Measurements from ENCODE around the gene PLIN3.
"Not testable (repeated sequence)": the region's sequence is repeated elsewhere in the genome, so short reads cannot be mapped to it uniquely, and the experiment has no call there.

PLIN3 gene

DNA sequence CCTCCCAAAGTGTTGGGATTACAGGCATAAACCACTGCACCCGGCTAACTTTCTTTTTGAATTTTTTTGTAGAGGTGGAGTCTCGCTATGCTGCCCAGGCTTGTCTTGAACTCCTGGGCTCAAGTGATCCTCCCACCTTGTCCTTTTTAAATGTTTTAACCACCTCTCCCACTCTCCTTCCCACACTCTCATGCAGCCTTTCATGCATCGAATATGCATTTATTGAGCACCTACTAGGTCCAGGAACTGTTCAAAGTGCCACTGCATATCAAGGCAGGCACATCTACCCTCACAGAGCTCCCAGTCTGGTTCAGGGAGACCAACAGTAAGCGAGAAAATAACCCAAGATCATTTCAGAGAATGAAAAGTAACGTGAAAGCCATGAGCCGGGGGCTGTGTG lies 37.1 kb downstream of the PLIN3 start:
- Histone ChIP-seq H3K79me2 (ENCODE audit: control insufficient read depth, low read length) (peaks cover 70% of the 10 kb centered on the region), H3K27ac (ENCODE audit: low read depth, low read length) (peak overlapping the region; percentile 77)

DNA sequence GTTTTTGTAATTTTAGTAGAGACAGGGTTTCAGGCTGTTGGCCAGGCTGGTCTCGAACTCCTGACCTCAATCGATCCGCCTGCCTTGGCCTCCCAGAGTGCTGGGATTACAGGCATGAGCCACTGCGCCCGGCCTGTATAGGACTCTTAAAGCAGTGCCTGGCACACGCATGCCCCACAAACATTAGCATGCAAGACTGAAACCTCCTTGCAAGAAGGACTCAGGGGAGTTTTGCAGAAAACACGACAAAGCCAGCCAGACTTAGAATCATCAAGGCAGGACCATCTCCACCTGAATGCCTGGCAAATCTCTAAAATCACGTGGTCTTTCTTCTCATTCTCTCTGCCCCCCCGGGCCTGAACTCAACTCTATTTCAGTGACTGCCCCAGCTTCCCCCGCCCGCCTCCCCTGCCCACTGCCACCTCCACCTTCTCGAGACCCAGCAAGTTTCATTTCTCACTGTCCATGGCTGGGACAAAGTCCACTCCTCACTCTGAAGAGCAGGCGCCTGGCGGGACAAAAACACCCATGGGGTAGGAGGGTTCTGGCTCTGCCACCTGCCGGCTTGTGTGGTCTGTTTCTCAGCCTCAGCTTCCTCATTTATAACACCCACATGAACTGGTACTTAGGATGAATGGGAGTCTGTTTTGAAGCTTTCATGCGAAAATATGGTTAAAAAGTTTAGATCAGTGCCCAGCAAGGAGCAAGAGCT lies 38.3 kb downstream of the PLIN3 start:
- TF ChIP-seq, protein P1, sequence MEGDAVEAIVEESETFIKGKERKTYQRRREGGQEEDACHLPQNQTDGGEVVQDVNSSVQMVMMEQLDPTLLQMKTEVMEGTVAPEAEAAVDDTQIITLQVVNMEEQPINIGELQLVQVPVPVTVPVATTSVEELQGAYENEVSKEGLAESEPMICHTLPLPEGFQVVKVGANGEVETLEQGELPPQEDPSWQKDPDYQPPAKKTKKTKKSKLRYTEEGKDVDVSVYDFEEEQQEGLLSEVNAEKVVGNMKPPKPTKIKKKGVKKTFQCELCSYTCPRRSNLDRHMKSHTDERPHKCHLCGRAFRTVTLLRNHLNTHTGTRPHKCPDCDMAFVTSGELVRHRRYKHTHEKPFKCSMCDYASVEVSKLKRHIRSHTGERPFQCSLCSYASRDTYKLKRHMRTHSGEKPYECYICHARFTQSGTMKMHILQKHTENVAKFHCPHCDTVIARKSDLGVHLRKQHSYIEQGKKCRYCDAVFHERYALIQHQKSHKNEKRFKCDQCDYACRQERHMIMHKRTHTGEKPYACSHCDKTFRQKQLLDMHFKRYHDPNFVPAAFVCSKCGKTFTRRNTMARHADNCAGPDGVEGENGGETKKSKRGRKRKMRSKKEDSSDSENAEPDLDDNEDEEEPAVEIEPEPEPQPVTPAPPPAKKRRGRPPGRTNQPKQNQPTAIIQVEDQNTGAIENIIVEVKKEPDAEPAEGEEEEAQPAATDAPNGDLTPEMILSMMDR (IDR thresholded peaks at IDR 0.05; ENCODE audit: low read depth, low read length, poor library complexity, severe bottlenecking), result peak; percentile 55
- no peak for TF ChIP-seq EZH2phosphoT487 (IDR thresholded peaks at IDR 0.05; ENCODE audit: borderline replicate concordance, low read length)

More for the DNA sequence above, 37.1 kb downstream of the PLIN3 start:
- H3K9me3 ChIP-seq (ENCODE audit: control insufficient read depth, insufficient read depth, low read length), result no peaks in the 10 kb centered on the region
- H3K9me2 ChIP-seq (replicated peaks; ENCODE audit: control insufficient read depth, low read length), result no peaks in the 10 kb centered on the region
- H4K20me1 ChIP-seq (ENCODE audit: control insufficient read depth, insufficient read depth, low read depth, low read length), result no peaks in the 10 kb centered on the region
- H3F3A ChIP-seq (ENCODE audit: control insufficient read depth, insufficient read depth), result peaks cover 9% of the 10 kb centered on the region
- no peak for TF ChIP-seq EZH2phosphoT487 (IDR thresholded peaks at IDR 0.05; ENCODE audit: borderline replicate concordance, low read length)
- TF ChIP-seq, protein P1 (IDR thresholded peaks at IDR 0.05; ENCODE audit: low read depth, low read length, poor library complexity, severe bottlenecking), result no peak
- peaks cover 37% of the 10 kb centered on the region for H3K36me3 ChIP-seq (ENCODE audit: control insufficient read depth, low read length)
- H3K4me1 ChIP-seq (ENCODE audit: control insufficient read depth, low read length), result peaks cover 36% of the 10 kb centered on the region
- H3K27me3 ChIP-seq (ENCODE audit: control insufficient read depth, low read length), result no peaks in the 10 kb centered on the region
- peak overlapping the region; percentile 70 for H3K4me2 ChIP-seq (ENCODE audit: low read length)
- peak overlapping the region; percentile 80 for H3K4me3 ChIP-seq (ENCODE audit: low read length)

DNA sequence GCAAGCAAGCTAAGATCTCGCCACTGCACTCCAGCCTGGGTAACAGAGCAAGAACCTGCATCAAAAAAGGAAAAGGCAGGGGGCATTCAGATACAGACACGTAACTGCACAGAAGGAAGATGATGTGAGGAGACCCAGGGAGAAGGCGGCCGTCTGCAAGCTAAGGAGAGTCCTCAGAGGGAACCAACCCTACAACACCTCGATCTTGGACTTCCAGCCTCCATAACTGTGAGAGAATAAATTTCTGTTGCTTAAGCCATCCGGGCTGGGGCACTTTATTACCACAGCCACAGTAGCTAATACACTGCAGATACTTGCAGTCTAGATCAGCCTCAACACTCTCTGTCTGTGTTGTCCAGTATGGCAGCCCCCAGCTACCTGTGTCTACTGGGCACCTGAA lies 43.9 kb downstream of the PLIN3 start:
- Histone ChIP-seq H3K4me1 (ENCODE audit: control insufficient read depth, low read length) (peaks cover 9% of the 10 kb centered on the region), H3K79me2 (ENCODE audit: control insufficient read depth, low read length) (peaks cover 92% of the 10 kb centered on the region), H3K27ac (ENCODE audit: low read depth, low read length) (peak overlapping the region; percentile 16; the same call in 1 of the 2 replicates), H3K4me2 (ENCODE audit: low read length) (no peak overlapping the region), H3K36me3 (ENCODE audit: control insufficient read depth, low read length) (peaks cover 46% of the 10 kb centered on the region), H4K20me1 (ENCODE audit: control insufficient read depth, insufficient read depth, low read depth, low read length) (no peaks in the 10 kb centered on the region), H3K9me2 (replicated peaks; ENCODE audit: control insufficient read depth, low read length) (no peaks in the 10 kb centered on the region), H3F3A (ENCODE audit: control insufficient read depth, insufficient read depth) (no peaks in the 10 kb centered on the region), H3K9me3 (ENCODE audit: control insufficient read depth, insufficient read depth, low read length) (no peaks in the 10 kb centered on the region), H3K27me3 (ENCODE audit: control insufficient read depth, low read length) (no peaks in the 10 kb centered on the region), H3K4me3 (ENCODE audit: low read length) (no peak overlapping the region)
- TF ChIP-seq, protein P1 (IDR thresholded peaks at IDR 0.05; ENCODE audit: low read depth, low read length, poor library complexity, severe bottlenecking), result no peak
- TF ChIP-seq EZH2phosphoT487 (IDR thresholded peaks at IDR 0.05; ENCODE audit: borderline replicate concordance, low read length), result no peak

More for the DNA sequence above, 38.3 kb downstream of the PLIN3 start:
- Histone ChIP-seq H3K4me1 (ENCODE audit: control insufficient read depth, low read length) (peaks cover 38% of the 10 kb centered on the region), H3K9me3 (ENCODE audit: control insufficient read depth, insufficient read depth, low read length) (no peaks in the 10 kb centered on the region), H3K36me3 (ENCODE audit: control insufficient read depth, low read length) (peaks cover 41% of the 10 kb centered on the region), H3K4me3 (ENCODE audit: low read length) (peak overlapping the region; percentile 74), H3K4me2 (ENCODE audit: low read length) (peak overlapping the region; percentile 70), H3F3A (ENCODE audit: control insufficient read depth, insufficient read depth) (peaks cover 9% of the 10 kb centered on the region), H4K20me1 (ENCODE audit: control insufficient read depth, insufficient read depth, low read depth, low read length) (no peaks in the 10 kb centered on the region), H3K9me2 (replicated peaks; ENCODE audit: control insufficient read depth, low read length) (no peaks in the 10 kb centered on the region), H3K27me3 (ENCODE audit: control insufficient read depth, low read length) (no peaks in the 10 kb centered on the region), H3K79me2 (ENCODE audit: control insufficient read depth, low read length) (peaks cover 81% of the 10 kb centered on the region), H3K27ac (ENCODE audit: low read depth, low read length) (peak overlapping the region; percentile 77)

DNA sequence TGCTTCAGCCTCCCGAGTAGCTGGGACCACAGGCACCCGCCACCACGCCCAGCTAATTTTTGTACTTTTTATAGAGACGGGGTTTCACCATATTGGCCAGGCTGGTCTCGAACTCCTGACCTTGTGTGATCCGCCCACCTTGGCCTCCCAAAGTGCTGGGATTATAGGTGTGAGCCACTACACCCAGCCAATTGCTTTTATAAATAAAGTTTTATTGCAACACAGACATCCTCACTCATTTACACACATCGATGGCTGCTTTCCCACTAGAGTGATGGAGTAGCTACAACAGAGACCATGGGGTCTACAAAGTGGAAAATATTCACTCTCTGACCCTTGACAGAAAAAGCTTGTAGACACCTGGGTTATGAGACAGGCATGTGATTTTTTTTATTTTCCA lies 45.1 kb downstream of the PLIN3 start:
- not testable (repeated sequence) for H3K27ac ChIP-seq (ENCODE audit: low read depth, low read length); H3K9me2 ChIP-seq (replicated peaks; ENCODE audit: control insufficient read depth, low read length); H4K20me1 ChIP-seq (ENCODE audit: control insufficient read depth, insufficient read depth, low read depth, low read length); H3K4me1 ChIP-seq (ENCODE audit: control insufficient read depth, low read length); H3K4me2 ChIP-seq (ENCODE audit: low read length); H3F3A ChIP-seq (ENCODE audit: control insufficient read depth, insufficient read depth); H3K27me3 ChIP-seq (ENCODE audit: control insufficient read depth, low read length); H3K9me3 ChIP-seq (ENCODE audit: control insufficient read depth, insufficient read depth, low read length); H3K4me3 ChIP-seq (ENCODE audit: low read length)
- H3K36me3 ChIP-seq (ENCODE audit: control insufficient read depth, low read length), result peaks cover 49% of the 10 kb centered on the region
- H3K79me2 ChIP-seq (ENCODE audit: control insufficient read depth, low read length), result peaks cover 91% of the 10 kb centered on the region
